Caco-2 (cell line): ENCODE measurements around the gene KRT17. TPM values are rescaled to one million over a fixed set of nuclear protein-coding genes. Genes with fewer than 3 reads are reported as not detected.

Source experiments
- BruUV-seq: library from RNA; stranded (reverse); fragments of 400-500 nt; replicated peaks from 2 replicates; lab custom pipeline; 2021; lab: Mats Ljungman, UMichigan
- CTCF ChIA-PET: fragments of 300-600 bp; sonication (Branson Sonifier 250); formaldehyde crosslinking; loops from one replicate; lab custom pipeline; 2022; ENCODE audit warnings: antibody characterized with exemption; lab: Charles Lee
- POLR2A ChIA-PET: fragments of 300-600 bp; sonication (Branson Sonifier 250); formaldehyde crosslinking; loops from one replicate; lab custom pipeline; 2022; ENCODE audit warnings: antibody characterized with exemption; lab: Charles Lee
- DNase-seq, 2 experiments: peaks; one replicate each; pipeline versions ENCODE4 v3.0.0 to v3.0.0-alpha.2; 2020 to 2022
- H3K27me3 ChIP-seq: replicated peaks from 2 replicates; pipeline ENCODE4 v1.6.0; 2011; ENCODE audit warnings: low read length; ENCODE audit not compliant: control insufficient read depth, insufficient read depth
- H3K36me3 ChIP-seq: 2 replicates; pipeline ENCODE4 v1.5.1; 2011; ENCODE audit warnings: low read length; ENCODE audit not compliant: control insufficient read depth, insufficient read depth
- H3K4me1 ChIP-seq: fragments of 250-450 bp; sonication (Bioruptor Pico); 2 replicates; pipeline ENCODE4 v1.5.1; 2020; ENCODE audit warnings: mild to moderate bottlenecking
- H3K4me3 ChIP-seq: 2 replicates; pipeline ENCODE4 v1.5.1; 2011; ENCODE audit warnings: low read depth, mild to moderate bottlenecking, control low read depth, low read length
- H3K9me3 ChIP-seq: fragments of 250-450 bp; sonication (Bioruptor Pico); 2 replicates; pipeline ENCODE4 v1.5.1; 2020; ENCODE audit warnings: mild to moderate bottlenecking, moderate library complexity
- H3K27ac Mint-ChIP-seq: one replicate; pipeline ENCODE4 v1.8.0; 2022; ENCODE audit warnings: mixed read lengths; ENCODE audit not compliant: unreplicated experiment
- H3K27me3 Mint-ChIP-seq: one replicate; pipeline ENCODE4 v1.8.0; 2022; ENCODE audit warnings: mixed read lengths; ENCODE audit not compliant: insufficient read depth, unreplicated experiment
- H3K36me3 Mint-ChIP-seq: one replicate; pipeline ENCODE4 v1.8.0; 2022; ENCODE audit warnings: mild to moderate bottlenecking, mixed read lengths; ENCODE audit not compliant: insufficient read depth, unreplicated experiment
- H3K4me1 Mint-ChIP-seq: one replicate; pipeline ENCODE4 v1.8.0; 2022; ENCODE audit warnings: low read depth, mixed read lengths; ENCODE audit not compliant: unreplicated experiment
- H3K4me3 Mint-ChIP-seq: one replicate; pipeline ENCODE4 v1.8.0; 2022; ENCODE audit warnings: mild to moderate bottlenecking, moderate library complexity, mixed read lengths; ENCODE audit not compliant: unreplicated experiment
- H3K9me3 Mint-ChIP-seq: one replicate; pipeline ENCODE4 v1.8.0; 2022; ENCODE audit warnings: mixed read lengths; ENCODE audit not compliant: unreplicated experiment
- CTCF ChIP-seq, 2 experiments: fragments of 200-600 bp in 1 of 2; IDR thresholded peaks; 1 replicate in 1 of 2; 2 replicates in 1 of 2; pipeline versions ENCODE4 v1.5.1 to v1.8.0; 2011 to 2022; ENCODE audit warnings: antibody characterized with exemption in 1 of 2, control low read depth in 1 of 2, inconsistent platforms in 1 of 2, low read depth in 1 of 2, low read length in 1 of 2, mild to moderate bottlenecking in 1 of 2, moderate library complexity in 1 of 2; ENCODE audit not compliant: insufficient read depth in 1 of 2, severe bottlenecking in 1 of 2, unreplicated experiment in 1 of 2
- intact Hi-C: fragments of 100-400 bp; cut with micrococcal nuclease; formaldehyde crosslinking; loops from one replicate; pipeline ENCODE4 v1.10.0; 2022; ENCODE audit not compliant: unreplicated experiment
- total RNA-seq: library from RNA; stranded (reverse); gene quantifications from 2 replicates; pipeline ENCODE4 v1.2.3, GENCODE V29; 2022

The KRT17 gene
- total RNA-seq, 1 experiment from 2014 or later, result 2.8 TPM

- TF ChIP-seq CTCF (IDR thresholded peaks at IDR 0.05; ENCODE audit: insufficient read depth in 1 of 2, low read depth in 1 of 2, low read length in 1 of 2, severe bottlenecking in 1 of 2, unreplicated experiment in 1 of 2), result no peak
- no peaks in the 10 kb centered on the region for H3K9me3 ChIP-seq
- H3K4me1 ChIP-seq, result no peaks in the 10 kb centered on the region
- intact Hi-C loops, result no loop called here
- no peaks in the 10 kb centered on the region for H3K27me3 ChIP-seq
- no peaks in the 10 kb centered on the region for H3K27me3 Mint-ChIP-seq
- ChIA-PET CTCF (interaction anchor here (0.8 to 1.0 kb wide), 2 partner anchors 12 to 277 kb away, joined by 3 to 8 read pairs; no protein-coding TSS in a partner anchor), POLR2A (no interaction called here)
- H3K36me3 ChIP-seq, result no peaks in the 10 kb centered on the region
- DNase-seq, result no peak
- H3K4me1 Mint-ChIP-seq, result no peaks in the 10 kb centered on the region
- H3K4me3 ChIP-seq, result no peak overlapping the region
- H3K4me3 Mint-ChIP-seq, result no peak overlapping the region
- no peaks in the 10 kb centered on the region for H3K9me3 Mint-ChIP-seq
- no peak overlapping the region for H3K27ac Mint-ChIP-seq
- no TSS peak for BruUV-seq
- no peaks in the 10 kb centered on the region for H3K36me3 Mint-ChIP-seq
Measured at GRCh38 chr17:41636652-41637051, 12.3 kb upstream of the KRT17 start.

GRCh38 chr17:41635121-41636097, 11.0 kb upstream of the KRT17 start:
- no peaks in the 10 kb centered on the region for H3K9me3 ChIP-seq
- CTCF ChIA-PET, result no interaction called here
- Mint-ChIP-seq H3K9me3 (no peaks in the 10 kb centered on the region), H3K36me3 (no peaks in the 10 kb centered on the region), H3K27ac (no peak overlapping the region), H3K4me1 (no peaks in the 10 kb centered on the region), H3K4me3 (no peak overlapping the region), H3K27me3 (no peaks in the 10 kb centered on the region)
- H3K36me3 ChIP-seq, result no peaks in the 10 kb centered on the region
- TF ChIP-seq CTCF (IDR thresholded peaks at IDR 0.05; ENCODE audit: insufficient read depth in 1 of 2, low read depth in 1 of 2, low read length in 1 of 2, severe bottlenecking in 1 of 2, unreplicated experiment in 1 of 2), result no peak
- H3K27me3 ChIP-seq, result no peaks in the 10 kb centered on the region
- POLR2A ChIA-PET, result no interaction called here
- H3K4me3 ChIP-seq, result no peak overlapping the region
- no peak for DNase-seq
- no peaks in the 10 kb centered on the region for H3K4me1 ChIP-seq
- intact Hi-C loops, result no loop called here
- no TSS peak for BruUV-seq

- no peak for TF ChIP-seq CTCF (IDR thresholded peaks at IDR 0.05; ENCODE audit: insufficient read depth in 1 of 2, low read depth in 1 of 2, low read length in 1 of 2, severe bottlenecking in 1 of 2, unreplicated experiment in 1 of 2)
- intact Hi-C loops, result no loop called here
- ChIA-PET POLR2A (no interaction called here), CTCF (no interaction called here)
- Histone ChIP-seq H3K36me3 (no peaks in the 10 kb centered on the region), H3K9me3 (no peaks in the 10 kb centered on the region), H3K4me3 (no peak overlapping the region), H3K27me3 (no peaks in the 10 kb centered on the region), H3K4me1 (no peaks in the 10 kb centered on the region)
- H3K4me3 Mint-ChIP-seq, result no peak overlapping the region
- BruUV-seq, result no TSS peak
- no peak for DNase-seq
- no peaks in the 10 kb centered on the region for H3K36me3 Mint-ChIP-seq
- no peak overlapping the region for H3K27ac Mint-ChIP-seq
- H3K27me3 Mint-ChIP-seq, result no peaks in the 10 kb centered on the region
- H3K9me3 Mint-ChIP-seq, result no peaks in the 10 kb centered on the region
- H3K4me1 Mint-ChIP-seq, result no peaks in the 10 kb centered on the region
Measured at GRCh38 chr17:41634639-41635038, 10.3 kb upstream of the KRT17 start.
